Midbrain (tissue), 1 donor: ENCODE results near the gene TCEA3.

Source experiments
- DNase-seq: peaks from one replicate; lab custom pipeline; 2025; lab: John Stamatoyannopoulos, UW

TCEA3 gene

DNA sequence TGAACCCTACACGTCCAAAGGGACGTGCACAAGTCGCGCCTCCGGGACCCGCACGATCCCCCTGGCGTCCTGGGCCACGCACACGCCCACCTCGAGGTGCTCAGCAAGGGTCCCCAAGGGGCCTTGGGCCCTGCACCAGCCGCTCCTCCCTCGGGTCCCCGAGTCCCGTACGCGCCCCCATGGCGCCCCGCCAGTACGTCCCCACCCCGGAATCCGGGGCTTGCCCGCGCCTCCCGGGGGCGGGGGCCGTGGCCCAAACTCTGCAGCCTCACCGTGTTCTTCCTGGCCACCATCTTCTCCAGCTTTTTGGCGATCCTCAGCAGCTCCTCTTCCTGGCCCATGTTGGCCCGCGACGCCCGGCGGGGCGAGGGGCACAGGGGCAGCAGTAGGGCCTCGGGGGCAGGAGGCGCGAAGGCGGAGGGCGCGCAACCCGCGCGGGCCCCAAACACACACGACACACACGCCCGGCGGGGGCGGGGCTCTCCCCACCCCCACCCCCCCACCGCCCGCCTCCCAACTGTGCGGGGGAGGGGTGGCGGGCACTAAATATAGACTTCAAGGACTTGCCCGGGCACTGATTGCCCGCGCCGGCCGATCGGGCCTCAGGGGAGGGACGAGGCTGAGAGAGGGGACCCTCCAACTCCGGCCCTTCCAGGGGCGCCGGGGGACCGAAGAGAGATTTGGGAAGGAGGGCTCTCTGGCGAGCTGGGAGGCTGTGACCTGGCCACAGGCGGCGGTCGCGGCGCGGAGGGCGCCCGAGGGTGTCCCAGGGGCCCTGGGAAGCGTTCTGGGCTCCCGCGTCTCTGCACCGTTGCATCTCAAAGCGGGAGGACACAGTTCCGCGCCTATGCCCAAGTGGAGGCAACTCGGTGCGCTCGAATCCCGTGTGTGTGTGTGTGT is at the start of gene TCEA3:
TSS of gene TCEA3 (minus strand) at position 456 of the 900 bp plus-strand sequence. CDS start at position 341, 115 bp downstream.
- no peak for DNase-seq

DNA sequence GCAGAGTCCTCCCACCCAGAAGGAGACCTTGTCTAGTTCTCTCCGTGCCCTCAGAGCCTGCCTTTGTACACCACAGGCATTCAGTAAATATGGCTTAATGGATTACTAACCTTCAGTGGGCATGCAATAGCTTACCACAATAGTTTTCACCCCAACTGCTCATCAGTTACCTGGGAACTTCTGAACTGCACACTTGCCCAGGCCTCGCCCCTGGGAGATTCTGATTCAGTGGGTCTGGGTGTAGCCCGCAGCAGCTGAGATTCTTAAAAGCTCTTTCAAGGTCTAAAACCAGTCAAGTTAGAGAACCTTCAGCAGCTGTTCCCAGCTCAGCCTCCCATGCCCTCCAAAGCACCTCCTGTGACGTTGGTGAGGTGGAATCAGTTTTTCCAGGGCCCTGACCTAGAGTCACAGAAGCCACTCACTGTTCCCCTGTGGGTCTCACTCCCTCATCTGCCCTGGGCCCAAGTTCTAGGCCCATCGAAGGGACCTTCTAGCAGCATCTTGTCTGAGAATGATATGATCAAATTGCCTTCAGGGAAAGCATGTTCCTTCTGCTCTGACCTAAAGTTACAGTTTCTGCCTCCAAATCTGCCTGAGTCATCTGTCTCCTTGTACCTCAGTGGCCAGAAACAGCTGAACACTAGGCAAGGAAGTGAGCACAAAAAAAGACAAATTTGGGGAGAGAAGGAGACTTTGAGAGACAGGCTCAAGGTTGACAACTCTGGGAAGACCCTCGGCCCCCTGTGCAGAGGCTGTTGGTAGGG is 48.7 kb upstream of the TCEA3 start:
- no peak for DNase-seq

DNA sequence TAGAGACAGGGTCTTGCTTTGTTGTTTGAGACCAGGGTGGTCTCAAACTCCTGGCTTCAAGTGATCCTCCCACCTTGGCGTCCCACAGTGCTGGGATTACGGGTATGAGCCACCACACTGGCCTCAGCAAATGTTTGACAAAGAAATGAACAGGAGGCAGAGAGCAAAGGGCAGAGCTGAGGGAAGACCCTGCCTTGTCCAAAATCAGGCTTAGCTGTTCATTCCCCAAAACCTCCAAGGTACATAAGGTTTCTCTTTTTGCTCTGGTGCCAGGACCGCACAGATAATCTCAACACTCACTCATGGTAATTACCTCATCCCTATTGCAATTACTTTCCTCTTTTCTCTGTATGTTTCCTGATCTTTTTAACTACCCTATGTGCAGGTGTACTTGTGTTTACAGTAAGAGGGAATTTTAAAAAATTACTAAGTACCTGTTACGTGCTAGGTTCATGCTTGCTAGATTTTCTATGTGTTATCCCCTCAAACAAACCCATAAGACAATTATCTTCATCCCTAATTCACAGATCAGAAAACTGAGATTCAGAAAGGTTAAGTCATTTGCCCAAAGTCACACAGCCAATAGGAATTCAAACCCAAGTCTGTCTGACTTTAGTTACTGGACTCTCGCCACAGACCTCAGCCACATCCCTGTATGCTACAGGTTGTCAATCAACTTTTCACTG is 47.9 kb upstream of the TCEA3 start:
- no peak for DNase-seq

DNA sequence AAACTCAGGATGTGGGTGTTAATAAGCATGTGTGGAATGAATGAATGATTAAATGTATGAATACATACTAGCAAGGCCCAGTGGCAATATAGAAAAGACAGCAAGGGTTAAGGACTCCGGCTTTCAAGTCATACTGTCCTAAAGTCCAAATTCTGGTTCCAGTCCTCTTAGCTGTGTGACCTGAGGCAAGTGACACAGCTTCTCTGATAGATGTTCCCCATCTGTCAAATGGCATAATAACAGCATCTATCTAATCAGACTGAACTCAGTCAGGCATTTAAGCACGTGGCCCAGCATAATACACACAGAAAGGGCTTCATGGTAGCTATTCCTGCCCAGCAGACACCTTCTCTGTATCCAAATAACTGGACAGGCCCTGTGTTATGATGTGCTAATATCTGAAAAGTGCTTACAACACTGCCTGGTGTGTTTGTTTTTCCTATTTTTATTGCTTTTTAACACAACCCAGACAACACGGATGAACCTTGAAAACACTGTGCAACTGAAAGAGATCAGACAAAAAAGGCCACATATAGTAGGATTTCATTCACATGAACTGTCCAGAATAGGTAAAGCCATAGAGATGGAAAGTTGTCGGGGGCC is 47.0 kb upstream of the TCEA3 start:
- DNase-seq = no peak

- DNase-seq = no peak
Measured at GRCh38 chr1:23470282-23471070, 45.9 kb upstream of the TCEA3 start.

- no peak for DNase-seq
Measured at GRCh38 chr1:23469372-23469982, 44.9 kb upstream of the TCEA3 start.

- peak; percentile 70 for DNase-seq
Measured at GRCh38 chr1:23466423-23466989, 42.0 kb upstream of the TCEA3 start.

DNA sequence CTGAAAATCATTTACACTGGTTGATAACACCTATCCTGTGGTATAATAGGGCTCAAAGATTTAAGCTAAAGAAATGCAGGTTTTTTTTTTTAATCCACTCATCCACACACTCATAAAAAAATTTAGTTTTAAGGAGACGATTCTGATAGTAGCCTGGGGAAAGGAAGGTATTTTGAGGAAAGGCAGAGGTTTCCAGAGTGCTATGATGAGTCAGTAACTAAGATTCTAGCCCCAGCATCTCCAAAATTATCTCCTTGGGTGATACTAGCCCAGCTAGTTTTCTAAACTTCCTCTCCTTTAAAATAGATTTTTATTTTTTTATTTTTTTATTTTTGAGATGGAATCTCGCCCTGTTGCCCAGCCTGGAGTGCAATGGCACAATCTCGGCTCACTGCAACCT is 38.7 kb upstream of the TCEA3 start:
- no peak for DNase-seq

GRCh38 chr1:23462766-23463165 is 38.2 kb upstream of the TCEA3 start:
- no peak for DNase-seq

DNA sequence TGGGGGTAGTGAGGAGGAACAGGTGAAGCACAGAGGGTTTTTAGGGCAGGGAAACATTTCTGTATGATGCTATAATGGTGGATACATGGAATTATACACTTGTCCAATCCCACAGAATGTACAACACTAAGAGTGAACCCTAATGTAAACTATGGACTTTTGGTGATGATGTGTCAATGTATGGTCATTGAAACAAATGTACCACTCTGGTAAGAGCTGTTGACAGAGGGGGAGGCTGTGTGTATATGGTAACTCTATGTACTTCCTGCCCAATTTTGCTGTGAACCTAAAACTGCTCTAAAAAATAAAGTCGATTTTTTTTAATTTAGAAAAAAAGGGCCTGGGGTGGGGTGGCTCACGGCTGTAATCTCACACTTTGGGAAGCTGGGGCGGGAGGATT is 36.5 kb upstream of the TCEA3 start:
- no peak for DNase-seq

DNA sequence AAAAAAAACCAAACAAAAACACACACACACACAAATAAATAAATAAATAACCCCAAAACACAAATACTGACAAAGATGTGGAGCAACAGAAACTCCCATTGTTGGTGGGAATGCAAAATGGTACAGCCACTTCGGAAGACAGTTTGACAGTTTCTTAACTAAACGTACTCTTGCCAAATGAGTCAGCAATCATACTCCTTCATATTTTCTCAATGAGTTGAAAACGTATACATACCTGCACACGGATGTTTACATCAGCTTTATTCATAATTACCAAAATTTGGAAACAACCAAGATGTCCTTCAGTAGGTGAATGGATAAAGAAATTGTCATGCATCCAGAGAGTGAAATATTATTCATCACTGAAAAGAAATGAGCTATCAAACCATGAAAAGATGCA is 36.0 kb upstream of the TCEA3 start:
- DNase-seq = no peak

- no peak for DNase-seq
Measured at GRCh38 chr1:23459338-23459757, 34.8 kb upstream of the TCEA3 start.

GRCh38 chr1:23456226-23456625 is 31.7 kb upstream of the TCEA3 start:
- no peak for DNase-seq

DNA sequence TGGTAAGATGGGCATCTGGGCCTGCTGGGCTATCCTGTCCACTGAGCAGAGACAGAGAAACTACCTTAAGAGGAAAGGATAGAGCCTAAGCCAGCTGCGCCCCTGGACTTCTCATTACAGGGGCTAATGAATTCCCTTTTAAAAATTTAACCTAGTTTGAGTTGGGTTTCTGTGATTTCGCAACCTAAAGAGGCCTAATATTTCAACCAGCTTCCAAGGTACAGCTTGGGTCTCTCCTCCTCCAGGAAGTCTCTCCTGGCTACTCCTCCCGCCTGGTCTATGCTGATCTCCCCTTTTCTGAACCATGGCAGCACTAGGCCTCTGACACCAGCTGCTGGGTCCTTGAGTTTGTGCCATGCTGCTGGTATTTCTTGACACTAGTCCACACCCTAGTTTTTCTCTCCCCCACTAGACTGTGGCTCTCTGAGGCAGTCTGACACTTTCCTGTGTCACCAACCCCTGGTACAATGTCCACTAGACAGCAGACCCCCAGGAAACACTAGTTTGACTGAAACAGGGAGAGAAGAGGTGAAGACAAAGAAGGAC is 29.0 kb upstream of the TCEA3 start:
- DNase-seq = no peak

GRCh38 chr1:23452011-23452411 is 27.5 kb upstream of the TCEA3 start:
- DNase-seq = peak; percentile 8

DNA sequence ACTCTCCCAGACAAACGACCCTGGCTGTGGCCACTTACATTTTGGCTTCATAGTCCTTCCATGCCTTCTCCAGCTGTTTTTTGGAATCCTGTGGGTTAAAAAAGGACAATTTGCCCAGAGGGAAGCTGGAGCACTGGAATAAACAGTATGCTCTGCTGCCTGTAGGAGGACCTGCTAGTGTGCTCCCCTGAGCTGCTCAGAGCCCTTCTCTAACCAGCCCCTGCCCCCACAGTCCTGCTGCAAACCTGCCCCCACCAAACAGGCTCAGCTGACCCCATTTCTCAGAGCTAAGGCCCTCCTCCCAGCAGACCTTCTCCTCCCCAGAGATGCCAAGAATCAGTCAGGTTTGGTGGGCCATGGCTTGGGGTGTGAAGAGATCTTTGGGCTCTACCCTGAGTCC is 26.9 kb upstream of the TCEA3 start:
- DNase-seq = no peak

GRCh38 chr1:23450894-23451293 is 26.3 kb upstream of the TCEA3 start:
- no peak for DNase-seq

DNA sequence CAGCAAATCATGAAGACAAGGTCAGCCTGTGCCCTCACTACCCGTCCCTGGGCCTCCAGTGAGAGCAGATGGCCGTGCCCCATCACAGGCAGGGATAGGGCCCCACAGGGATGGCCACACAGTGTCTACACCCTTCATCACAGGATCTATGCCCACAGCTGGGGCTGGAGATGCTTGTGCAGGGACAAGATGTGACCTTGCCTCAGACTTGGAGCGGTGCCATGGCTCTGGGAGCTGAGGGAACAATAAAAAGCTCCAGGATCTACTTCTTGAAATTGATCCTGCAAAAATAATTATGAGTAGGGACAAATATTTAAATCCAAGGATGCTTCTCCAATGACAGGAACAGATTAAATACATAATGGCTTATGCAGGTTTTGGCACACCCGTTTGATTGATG is 25.4 kb upstream of the TCEA3 start:
- DNase-seq = no peak

DNA sequence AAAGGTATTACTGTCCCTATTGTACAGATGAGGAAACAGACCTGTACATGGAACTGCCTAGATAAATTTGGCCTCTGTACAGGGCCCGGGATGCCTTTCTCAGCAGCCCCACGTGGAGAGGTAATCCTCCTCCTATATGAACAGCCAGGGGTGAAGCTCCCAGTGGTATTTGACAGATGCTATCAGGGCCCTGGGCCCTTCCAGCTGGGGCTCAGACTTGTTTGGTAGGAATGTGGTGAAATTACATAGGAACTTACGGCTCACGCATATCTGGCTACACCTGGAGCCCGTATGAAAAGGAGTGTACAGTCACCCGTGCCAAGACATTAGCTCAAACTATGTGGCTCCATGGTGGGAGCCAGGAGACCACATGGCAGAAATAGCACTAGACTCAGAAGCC is 24.8 kb upstream of the TCEA3 start:
- DNase-seq = no peak

DNA sequence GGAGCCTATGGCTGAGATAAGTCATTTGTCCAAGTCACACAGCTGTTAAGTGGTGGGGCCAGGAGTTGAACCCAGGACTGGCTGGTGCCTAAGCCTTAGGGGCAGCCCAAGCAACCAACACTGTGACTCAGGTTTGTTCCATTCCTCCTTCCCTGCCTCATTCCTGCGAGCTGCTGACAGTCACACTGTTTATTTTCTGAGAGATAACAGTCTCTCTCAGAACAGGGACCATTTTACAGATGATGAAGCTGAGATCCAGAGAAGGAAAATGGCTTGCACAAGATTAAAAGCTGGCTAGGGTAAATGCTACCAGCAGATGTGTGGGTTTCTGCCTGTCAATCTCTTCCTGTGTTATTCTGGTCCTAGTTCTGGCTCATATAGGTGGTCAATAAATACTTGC is 24.3 kb upstream of the TCEA3 start:
- DNase-seq = no peak
